HG03457 (cell line): ENCODE results near the gene NMNAT2.

ENCODE experiments used
- ATAC-seq: cut with Tn5 transposase; IDR thresholded peaks from one replicate; pipeline ENCODE4 v1.9.1; 2021; ENCODE audit warnings: moderate number of reproducible peaks; ENCODE audit not compliant: unreplicated experiment

The NMNAT2 gene

GRCh38 chr1:183218971-183219615, 199.1 kb downstream of the NMNAT2 start:
- ATAC-seq, result no peak

- no peak for ATAC-seq
Measured at GRCh38 chr1:183218027-183218618, 200.1 kb downstream of the NMNAT2 start.

- ATAC-seq, result no peak
Measured at GRCh38 chr1:183215936-183216335, 202.2 kb downstream of the NMNAT2 start.

GRCh38 chr1:183215076-183215720, 203.0 kb downstream of the NMNAT2 start:
- ATAC-seq, result no peak

GRCh38 chr1:183214021-183214970, 203.9 kb downstream of the NMNAT2 start:
- ATAC-seq, result no peak

- ATAC-seq, result no peak
Measured at GRCh38 chr1:183212870-183213269, 205.3 kb downstream of the NMNAT2 start.

- no peak for ATAC-seq
Measured at GRCh38 chr1:183210681-183211080, 207.5 kb downstream of the NMNAT2 start.

GRCh38 chr1:183209533-183210158, 208.5 kb downstream of the NMNAT2 start:
- no peak for ATAC-seq

GRCh38 chr1:183206538-183207122, 211.6 kb downstream of the NMNAT2 start:
- no peak for ATAC-seq

GRCh38 chr1:183205196-183205781, 212.9 kb downstream of the NMNAT2 start:
- no peak for ATAC-seq

- no peak for ATAC-seq
Measured at GRCh38 chr1:183203094-183203493, 215.1 kb downstream of the NMNAT2 start.

GRCh38 chr1:183200451-183200850, 217.7 kb downstream of the NMNAT2 start:
- ATAC-seq, result no peak

- no peak for ATAC-seq
Measured at GRCh38 chr1:183199304-183199703, 218.9 kb downstream of the NMNAT2 start.

GRCh38 chr1:183198463-183198862, 219.7 kb downstream of the NMNAT2 start:
- ATAC-seq, result no peak
